Brain microvascular endothelial cell (primary cell): ENCODE measurements around the gene IFNGR2.

Experiments used
- DNase-seq: peaks from one replicate; pipeline ENCODE4 v3.0.0-alpha.2; 2020
- H3K27ac ChIP-seq: fragments of 250-450 bp; sonication (Bioruptor Pico); 2 replicates; pipeline ENCODE4 v1.5.1; 2020; ENCODE audit warnings: mild to moderate bottlenecking, moderate library complexity
- H3K27me3 ChIP-seq: fragments of 250-450 bp; sonication (Bioruptor Pico); replicated peaks from 2 replicates; pipeline ENCODE4 v1.5.1; 2020; ENCODE audit warnings: mild to moderate bottlenecking
- H3K36me3 ChIP-seq: fragments of 250-450 bp; sonication (Bioruptor Pico); replicated peaks from 2 replicates; pipeline ENCODE4 v1.5.1; 2020; ENCODE audit warnings: mild to moderate bottlenecking
- H3K4me3 ChIP-seq: 2 replicates; pipeline ENCODE4 v1.5.1; 2011; ENCODE audit warnings: low read depth, mild to moderate bottlenecking, control low read depth, low read length, moderate library complexity
- in situ Hi-C: cut with HindIII; loops from 2 replicates; pipeline ENCODE4 v1.10.0; 2017; ENCODE audit warnings: low sequenced_read_pairs, low pct_ligation_motif_present
- TF ChIP-seq, protein P1 (sequence below): IDR thresholded peaks from 2 replicates; pipeline ENCODE4 v1.5.1; 2011; ENCODE audit warnings: low read depth, mild to moderate bottlenecking, moderate library complexity, low read length, control low read depth, inconsistent platforms; ENCODE audit errors: missing control alignments

Gene IFNGR2

DNA sequence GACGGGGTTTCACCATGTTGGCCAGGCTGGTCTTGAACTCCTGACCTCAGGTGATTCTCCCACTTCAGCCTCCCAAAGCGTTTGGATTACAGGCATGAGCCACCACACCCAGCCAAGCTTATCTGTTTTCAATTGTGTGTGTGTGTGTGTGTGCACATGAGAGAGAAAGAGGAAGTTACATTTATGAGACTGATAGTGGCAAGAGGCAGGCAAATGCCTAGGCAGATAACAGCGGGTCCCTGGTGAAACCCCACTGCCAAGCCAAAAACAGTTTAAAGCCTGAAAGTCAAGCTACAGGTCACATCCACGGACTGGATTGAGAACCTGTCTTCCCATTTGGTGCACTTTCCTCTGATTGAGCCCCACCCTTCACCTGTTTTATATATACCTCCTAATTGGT, 35.1 kb upstream of the IFNGR2 start:
- Histone ChIP-seq H3K4me3 (no peak overlapping the region), H3K27me3 (no peaks in the 10 kb centered on the region), H3K27ac (no peak overlapping the region), H3K36me3 (no peaks in the 10 kb centered on the region)
- DNase-seq, result no peak
- in situ Hi-C loops, result no loop called here
- TF ChIP-seq, protein P1, sequence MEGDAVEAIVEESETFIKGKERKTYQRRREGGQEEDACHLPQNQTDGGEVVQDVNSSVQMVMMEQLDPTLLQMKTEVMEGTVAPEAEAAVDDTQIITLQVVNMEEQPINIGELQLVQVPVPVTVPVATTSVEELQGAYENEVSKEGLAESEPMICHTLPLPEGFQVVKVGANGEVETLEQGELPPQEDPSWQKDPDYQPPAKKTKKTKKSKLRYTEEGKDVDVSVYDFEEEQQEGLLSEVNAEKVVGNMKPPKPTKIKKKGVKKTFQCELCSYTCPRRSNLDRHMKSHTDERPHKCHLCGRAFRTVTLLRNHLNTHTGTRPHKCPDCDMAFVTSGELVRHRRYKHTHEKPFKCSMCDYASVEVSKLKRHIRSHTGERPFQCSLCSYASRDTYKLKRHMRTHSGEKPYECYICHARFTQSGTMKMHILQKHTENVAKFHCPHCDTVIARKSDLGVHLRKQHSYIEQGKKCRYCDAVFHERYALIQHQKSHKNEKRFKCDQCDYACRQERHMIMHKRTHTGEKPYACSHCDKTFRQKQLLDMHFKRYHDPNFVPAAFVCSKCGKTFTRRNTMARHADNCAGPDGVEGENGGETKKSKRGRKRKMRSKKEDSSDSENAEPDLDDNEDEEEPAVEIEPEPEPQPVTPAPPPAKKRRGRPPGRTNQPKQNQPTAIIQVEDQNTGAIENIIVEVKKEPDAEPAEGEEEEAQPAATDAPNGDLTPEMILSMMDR, result no peak

- H3K36me3 ChIP-seq, result no peaks in the 10 kb centered on the region
- H3K4me3 ChIP-seq, result no peak overlapping the region
- in situ Hi-C loops, result no loop called here
- TF ChIP-seq, protein P1, result no peak
- H3K27ac ChIP-seq, result no peak overlapping the region
- DNase-seq, result no peak
- no peaks in the 10 kb centered on the region for H3K27me3 ChIP-seq
These were observed 34.6 kb upstream of the IFNGR2 start for GRCh38 chr21:33368576-33368975.

DNA sequence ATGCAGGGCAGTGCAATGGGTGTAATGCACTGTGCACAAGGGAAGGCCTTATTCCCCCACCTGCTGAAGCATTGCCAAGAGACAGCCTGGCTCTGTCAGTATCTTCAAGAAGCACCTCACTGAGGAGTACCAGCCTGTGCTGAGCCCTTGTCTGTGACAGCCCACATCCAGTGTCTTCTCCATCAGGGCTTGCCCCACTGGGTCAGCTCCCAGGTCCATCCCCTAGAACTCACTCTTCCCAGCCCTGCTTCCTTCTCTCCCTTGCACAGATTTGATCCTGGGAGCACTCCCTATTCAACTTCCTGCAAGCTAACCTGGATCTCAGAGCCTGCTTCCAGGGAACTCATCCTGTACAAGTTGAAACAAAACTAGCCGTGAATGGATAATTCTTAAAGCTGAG, 33.6 kb upstream of the IFNGR2 start:
- in situ Hi-C loops, result no loop called here
- no peak overlapping the region for H3K4me3 ChIP-seq
- no peak for DNase-seq
- H3K27me3 ChIP-seq, result no peaks in the 10 kb centered on the region
- TF ChIP-seq, protein P1, result no peak
- H3K36me3 ChIP-seq, result no peaks in the 10 kb centered on the region
- no peak overlapping the region for H3K27ac ChIP-seq

- Histone ChIP-seq H3K4me3 (no peak overlapping the region), H3K27ac (no peak overlapping the region), H3K36me3 (no peaks in the 10 kb centered on the region), H3K27me3 (no peaks in the 10 kb centered on the region)
- in situ Hi-C loops, result no loop called here
- DNase-seq, result no peak
- TF ChIP-seq, protein P1, result no peak
These were observed 32.9 kb upstream of the IFNGR2 start for GRCh38 chr21:33370305-33370704.

DNA sequence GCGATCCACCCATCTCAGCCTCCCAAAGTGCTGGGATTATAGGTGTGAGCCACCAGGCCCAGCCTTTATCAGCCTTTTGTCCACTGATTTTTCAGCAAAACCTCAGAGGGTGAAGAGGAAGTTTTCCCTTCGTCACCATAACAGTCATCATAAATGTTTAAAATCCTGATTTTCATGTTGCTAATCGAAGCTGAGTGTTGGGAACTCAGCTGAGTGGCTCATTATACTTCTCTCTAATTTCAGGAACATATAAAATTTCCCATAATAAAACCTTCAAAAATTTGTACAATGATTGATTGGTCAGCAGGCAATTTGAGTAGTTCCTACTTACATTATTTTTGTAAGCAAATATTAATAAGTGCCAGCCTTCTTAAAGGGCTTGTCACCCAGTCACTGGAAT, 31.8 kb upstream of the IFNGR2 start:
- no peak overlapping the region for H3K27ac ChIP-seq
- no peak overlapping the region for H3K4me3 ChIP-seq
- in situ Hi-C loops, result no loop called here
- no peak for DNase-seq
- no peaks in the 10 kb centered on the region for H3K27me3 ChIP-seq
- no peaks in the 10 kb centered on the region for H3K36me3 ChIP-seq
- TF ChIP-seq, protein P1, result no peak

DNA sequence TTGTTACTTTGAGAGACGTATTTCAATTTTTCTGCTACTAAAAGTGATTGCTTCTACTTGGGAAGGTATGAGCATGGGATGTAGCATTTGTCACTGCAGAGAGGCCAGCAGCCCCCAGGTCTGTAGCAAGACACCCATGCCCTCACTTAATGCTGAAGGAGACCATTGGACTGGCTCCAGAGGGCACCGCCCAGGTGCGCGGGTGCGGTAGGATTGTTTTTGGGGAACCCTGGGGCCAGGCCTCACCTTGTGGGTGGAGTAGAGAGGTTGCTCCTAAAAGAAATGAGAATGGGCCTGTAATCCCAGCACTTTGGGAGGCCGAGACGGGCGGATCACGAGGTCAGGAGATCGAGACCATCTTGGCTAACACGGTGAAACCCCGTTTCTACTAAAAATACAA, 30.6 kb upstream of the IFNGR2 start:
- H3K4me3 ChIP-seq, result no peak overlapping the region
- TF ChIP-seq, protein P1, result no peak
- H3K27ac ChIP-seq, result no peak overlapping the region
- DNase-seq, result no peak
- no peaks in the 10 kb centered on the region for H3K36me3 ChIP-seq
- in situ Hi-C loops, result no loop called here
- H3K27me3 ChIP-seq, result no peaks in the 10 kb centered on the region
